WI38 (cell line): Measurements from ENCODE around the gene NUMA1.
A peak's percentile ranks its signal among the peaks of the same experiment; 100 is the strongest.

Experiments
- H3K4me3 ChIP-seq: 2 replicates; pipeline ENCODE4 v1.5.1; 2011; ENCODE audit warnings: low read depth, mild to moderate bottlenecking, control low read depth, low read length
- TF ChIP-seq, protein P1 (sequence below): IDR thresholded peaks from 2 replicates; pipeline ENCODE4 v1.5.1; 2012; ENCODE audit warnings: low read depth, mild to moderate bottlenecking, control low read depth, low read length

Gene NUMA1

DNA sequence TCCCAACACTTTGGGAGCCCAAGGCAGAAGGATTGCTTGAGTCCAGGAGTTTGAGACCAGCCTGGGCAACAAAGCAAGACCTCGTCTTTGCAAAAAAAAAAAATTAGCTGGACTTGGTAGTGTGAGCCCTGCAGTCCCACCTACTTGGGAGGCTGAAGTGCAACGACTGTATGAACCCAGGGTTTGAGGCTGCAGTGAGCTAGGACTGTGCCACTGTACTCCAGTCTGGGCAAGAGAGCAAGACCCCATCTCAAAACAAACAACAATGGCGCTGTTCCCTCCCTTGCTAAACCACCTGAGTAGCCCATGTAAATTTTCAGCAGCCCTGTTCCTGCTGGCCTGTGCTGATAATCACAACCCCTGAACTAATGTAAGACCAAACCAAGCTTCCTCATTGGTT lies 19.7 kb upstream of the NUMA1 start:
- TF ChIP-seq, protein P1, sequence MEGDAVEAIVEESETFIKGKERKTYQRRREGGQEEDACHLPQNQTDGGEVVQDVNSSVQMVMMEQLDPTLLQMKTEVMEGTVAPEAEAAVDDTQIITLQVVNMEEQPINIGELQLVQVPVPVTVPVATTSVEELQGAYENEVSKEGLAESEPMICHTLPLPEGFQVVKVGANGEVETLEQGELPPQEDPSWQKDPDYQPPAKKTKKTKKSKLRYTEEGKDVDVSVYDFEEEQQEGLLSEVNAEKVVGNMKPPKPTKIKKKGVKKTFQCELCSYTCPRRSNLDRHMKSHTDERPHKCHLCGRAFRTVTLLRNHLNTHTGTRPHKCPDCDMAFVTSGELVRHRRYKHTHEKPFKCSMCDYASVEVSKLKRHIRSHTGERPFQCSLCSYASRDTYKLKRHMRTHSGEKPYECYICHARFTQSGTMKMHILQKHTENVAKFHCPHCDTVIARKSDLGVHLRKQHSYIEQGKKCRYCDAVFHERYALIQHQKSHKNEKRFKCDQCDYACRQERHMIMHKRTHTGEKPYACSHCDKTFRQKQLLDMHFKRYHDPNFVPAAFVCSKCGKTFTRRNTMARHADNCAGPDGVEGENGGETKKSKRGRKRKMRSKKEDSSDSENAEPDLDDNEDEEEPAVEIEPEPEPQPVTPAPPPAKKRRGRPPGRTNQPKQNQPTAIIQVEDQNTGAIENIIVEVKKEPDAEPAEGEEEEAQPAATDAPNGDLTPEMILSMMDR: no peak
- H3K4me3 ChIP-seq: no peak overlapping the region

DNA sequence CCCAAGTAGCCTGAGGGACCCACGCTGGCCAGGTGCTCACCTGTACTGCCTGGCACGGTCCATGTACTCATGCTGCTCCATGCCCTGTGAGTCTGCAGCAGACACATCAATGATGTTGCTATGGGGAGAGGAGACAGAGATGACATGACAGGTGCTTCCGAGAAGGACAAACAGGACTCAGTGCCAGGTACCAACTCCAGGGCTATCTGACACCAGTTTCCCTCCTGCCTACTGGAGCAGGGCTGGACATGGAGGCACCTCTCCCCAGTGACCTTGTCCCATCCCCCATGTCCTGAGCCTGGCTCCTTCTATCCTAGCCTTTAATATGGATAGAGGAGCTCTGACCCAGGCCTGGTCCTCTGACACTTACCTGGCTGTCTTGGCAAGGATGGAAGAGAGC lies 18.4 kb upstream of the NUMA1 start:
- TF ChIP-seq, protein P1: no peak
- no peak overlapping the region for H3K4me3 ChIP-seq

DNA sequence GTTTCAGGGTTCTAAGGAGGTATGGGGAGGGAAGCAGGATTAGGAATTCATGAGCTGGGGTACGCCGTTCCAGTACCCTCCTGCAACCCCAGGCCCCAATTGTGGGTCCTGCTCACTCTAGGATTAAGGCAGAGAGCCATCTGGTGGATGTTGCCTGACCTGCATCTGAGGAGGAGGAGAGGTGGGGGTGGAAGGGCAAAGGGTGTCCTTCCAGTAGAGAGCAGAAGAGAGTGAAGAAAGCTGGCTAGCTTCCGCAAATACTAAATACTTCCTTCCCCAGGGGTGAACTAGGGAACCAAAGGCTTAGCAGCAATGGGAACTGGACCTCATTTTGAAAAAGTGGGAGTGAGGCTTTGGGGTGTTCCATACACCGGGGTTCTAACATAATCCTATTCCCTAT lies 10.9 kb upstream of the NUMA1 start:
- no peak overlapping the region for H3K4me3 ChIP-seq
- TF ChIP-seq, protein P1: peak; percentile 89

DNA sequence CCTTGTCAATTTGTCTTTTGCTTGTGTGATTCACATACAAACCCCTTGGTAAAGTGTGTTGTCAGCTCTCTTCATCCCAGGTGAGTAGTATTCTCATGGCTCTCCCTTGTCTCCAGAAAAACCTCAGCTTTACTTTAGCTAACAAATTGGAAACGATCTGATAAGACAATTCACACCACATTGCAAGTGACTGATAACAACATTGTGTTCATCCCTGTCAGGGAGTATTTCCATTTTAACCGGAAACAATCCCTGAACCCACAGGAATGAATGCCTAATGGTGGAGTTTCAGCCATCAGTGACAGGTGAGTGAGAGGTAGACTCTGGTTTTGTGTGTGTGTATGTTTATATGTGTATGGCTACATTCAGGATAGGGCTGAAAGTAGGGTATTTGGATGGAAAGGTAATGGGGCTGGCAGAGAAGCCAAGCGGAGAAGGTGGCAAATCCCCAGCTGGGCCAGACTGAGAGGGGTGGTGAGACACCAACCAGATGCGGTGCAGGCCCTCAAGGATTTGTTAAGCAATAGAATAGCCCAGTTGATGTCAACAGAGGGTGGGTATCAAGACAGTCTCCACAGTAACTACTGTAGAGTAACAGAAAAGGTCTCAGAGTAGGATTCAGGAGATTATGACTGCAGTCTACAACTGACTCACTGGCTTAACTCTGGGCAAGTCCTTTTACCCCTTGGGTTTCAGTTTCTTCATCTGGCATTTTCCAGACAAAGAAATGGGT lies 7.9 kb upstream of the NUMA1 start:
- TF ChIP-seq, protein P1: no peak
- no peak overlapping the region for H3K4me3 ChIP-seq

DNA sequence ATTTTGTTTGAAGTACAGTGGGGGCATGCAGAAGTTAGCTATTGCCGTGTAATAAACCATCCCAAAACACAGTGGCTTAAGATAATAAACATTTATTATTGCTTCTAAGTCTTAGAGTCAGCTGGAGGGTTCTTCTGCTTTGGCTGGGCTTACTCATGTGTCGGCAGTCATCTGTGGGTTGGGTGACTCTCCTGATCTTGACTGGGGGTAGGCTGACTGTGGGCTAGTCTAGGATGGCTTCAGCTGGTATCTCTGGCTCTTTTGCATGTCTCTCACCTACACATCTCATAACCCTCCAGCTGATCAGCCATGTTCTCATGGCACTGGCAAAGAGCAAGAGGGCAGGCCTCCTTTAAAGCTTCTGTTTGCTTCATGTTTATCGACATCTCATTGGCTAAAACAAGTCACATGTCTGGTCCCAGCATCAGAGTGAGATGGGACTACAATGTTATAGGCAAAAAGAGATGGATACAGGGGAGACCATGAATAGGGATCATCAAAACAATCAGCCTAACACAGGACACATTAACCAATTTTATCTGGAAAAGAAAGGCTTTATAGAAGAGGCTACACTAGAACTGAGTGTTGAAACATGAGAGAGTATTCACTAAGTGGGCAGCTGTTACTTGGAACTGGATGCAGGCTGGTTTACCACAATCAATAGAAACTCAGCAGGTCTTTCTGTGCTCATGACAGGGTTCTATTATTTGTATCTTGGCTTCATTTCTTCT lies 5.4 kb upstream of the NUMA1 start:
- H3K4me3 ChIP-seq: no peak overlapping the region
- TF ChIP-seq, protein P1: no peak

DNA sequence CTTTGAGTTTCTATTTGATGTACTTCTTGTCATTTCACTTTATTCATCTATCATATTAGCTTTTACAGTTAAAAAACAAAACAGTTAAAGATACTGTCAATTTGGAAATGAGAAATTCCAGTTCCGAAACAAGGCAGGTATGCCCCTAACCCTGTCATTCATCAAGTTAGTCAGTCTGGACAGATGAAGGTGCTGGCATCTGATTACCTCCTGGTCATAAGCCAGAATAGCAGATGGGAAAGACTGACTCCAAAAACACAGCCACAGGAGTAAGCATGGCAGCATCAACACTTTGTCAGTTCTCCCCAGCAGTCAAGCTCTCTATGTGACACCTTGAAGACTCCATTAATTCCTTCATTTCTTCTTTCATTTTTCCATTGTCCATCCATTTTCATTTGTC lies 4.6 kb upstream of the NUMA1 start:
- TF ChIP-seq, protein P1: no peak
- H3K4me3 ChIP-seq: no peak overlapping the region

DNA sequence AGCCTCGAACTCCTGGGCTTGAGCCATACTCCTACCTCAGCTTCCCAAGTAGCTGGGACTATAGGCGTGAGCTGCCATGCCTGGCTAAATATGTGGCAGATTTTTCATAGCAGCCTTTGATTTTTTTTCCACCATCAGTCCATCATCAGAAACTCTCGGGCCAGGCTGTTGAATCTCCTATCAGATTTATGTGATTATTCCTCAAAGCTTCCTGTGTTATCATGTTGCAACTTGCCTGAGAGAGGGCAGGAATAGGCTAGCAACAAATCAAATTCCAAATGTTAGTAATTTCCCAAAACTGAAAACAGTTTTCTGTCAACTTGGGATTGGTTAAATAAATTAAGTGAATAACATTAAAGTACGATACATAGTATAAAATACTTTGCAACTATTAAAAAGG lies 3.7 kb upstream of the NUMA1 start:
- no peak overlapping the region for H3K4me3 ChIP-seq
- TF ChIP-seq, protein P1: no peak
